GM12878 (cell line): Measurements from ENCODE around the gene CEP83. TPM values are rescaled to one million over a fixed set of nuclear protein-coding genes. Genes with fewer than 3 reads are reported as not detected.

ENCODE experiments used
- BHLHE40 ChIP-seq, 2 experiments: fragments of 450-650 bp in 1 of 2; IDR thresholded peaks; 2 replicates each; pipeline ENCODE4 v1.6.1; 2011 to 2017; ENCODE audit warnings: low read depth in 2 of 2, borderline replicate concordance in 1 of 2, improper control_type of control experiment in 1 of 2, low read length in 1 of 2, mild to moderate bottlenecking in 1 of 2
- CHD1 ChIP-seq: IDR thresholded peaks from 2 replicates; pipeline ENCODE4 v1.6.1; 2012; ENCODE audit warnings: low read depth, low read length, improper control_type of control experiment
- CREM ChIP-seq: IDR thresholded peaks from 2 replicates; pipeline ENCODE4 v1.6.1; 2014; ENCODE audit warnings: antibody characterized with exemption, low read depth
- EZH2 ChIP-seq: IDR thresholded peaks from 2 replicates; pipeline ENCODE4 v1.6.1; 2012; ENCODE audit warnings: low read depth, mild to moderate bottlenecking, control low read depth, inconsistent platforms, low read length, borderline replicate concordance; ENCODE audit not compliant: control insufficient read depth
- FOXK2 ChIP-seq: fragments of 450-650 bp; IDR thresholded peaks from 2 replicates; pipeline ENCODE4 v1.6.1; 2017; ENCODE audit warnings: mild to moderate bottlenecking, moderate library complexity
- GATAD2B ChIP-seq: fragments of 450-650 bp; conservative IDR thresholded peaks from 2 replicates; pipeline ENCODE4 v1.6.1; 2017; ENCODE audit warnings: low read depth, mild to moderate bottlenecking, moderate library complexity
- NFXL1 ChIP-seq: fragments of 450-650 bp; IDR thresholded peaks from 2 replicates; pipeline ENCODE4 v1.6.1; 2017; ENCODE audit warnings: antibody characterized with exemption, mild to moderate bottlenecking, borderline replicate concordance
- NKRF ChIP-seq: fragments of 450-650 bp; conservative IDR thresholded peaks from 2 replicates; pipeline ENCODE4 v1.6.1; 2017; ENCODE audit warnings: mild to moderate bottlenecking, moderate library complexity
- POU2F2 ChIP-seq: IDR thresholded peaks from 3 replicates; pipeline ENCODE4 v1.6.1; 2011; ENCODE audit warnings: low read depth, mild to moderate bottlenecking, low read length, borderline replicate concordance
- RELA ChIP-seq: fragments of 450-650 bp; IDR thresholded peaks from 2 replicates; pipeline ENCODE4 v1.8.0; 2014; ENCODE audit warnings: borderline replicate concordance; ENCODE audit not compliant: partially characterized antibody
- RELB ChIP-seq: fragments of 450-650 bp; IDR thresholded peaks from 2 replicates; pipeline ENCODE4 v1.6.1; 2017; ENCODE audit warnings: low read depth, mild to moderate bottlenecking, moderate library complexity
- SMARCA5 ChIP-seq: fragments of 450-650 bp; IDR thresholded peaks from 2 replicates; pipeline ENCODE4 v1.6.1; 2017; ENCODE audit warnings: mild to moderate bottlenecking
- STAT1 ChIP-seq: fragments of 450-650 bp; conservative IDR thresholded peaks from 2 replicates; pipeline ENCODE4 v1.6.1; 2014; ENCODE audit warnings: antibody characterized with exemption, mild to moderate bottlenecking
- STAT3 ChIP-seq: IDR thresholded peaks from 2 replicates; pipeline ENCODE4 v1.6.1; 2011; ENCODE audit warnings: low read depth, low read length, improper control_type of control experiment
- polyA plus RNA-seq, 11 experiments: library from polyadenylated mRNA; depleted of rRNA in 4 of 11; unstranded in 6 of 11; stranded (reverse) in 5 of 11; fragments of >200 nt; fragmentation: Nextera tagmentation in 4 of 11; fragmentation: Illumina TruSeq in 1 of 11; extraction: Ambion mirVana in 4 of 11; extraction: Trizol in 1 of 11; gene quantifications; 1 replicate in 1 of 11; 2 replicates in 10 of 11; pipeline versions ENCODE4 v1.2.1 to v1.2.3, GENCODE V29; 2011 to 2016; ENCODE audit warnings: inconsistent platforms in 2 of 11, missing spikeins in 2 of 11, low read depth in 1 of 11
- total RNA-seq, 4 experiments: library from RNA; depleted of rRNA in 3 of 4; stranded (reverse); fragments of >200 nt in 3 of 4; fragmentation: Illumina TruSeq in 1 of 4; extraction: Trizol in 1 of 4; gene quantifications; 2 replicates each; pipeline versions ENCODE4 v1.2.1 to v1.2.3, GENCODE V29; 2013 to 2021
- TF ChIP-seq, protein P1 (sequence below): fragments of 450-650 bp; formaldehyde crosslinking; IDR thresholded peaks from 2 replicates; pipeline ENCODE4 v1.4.0; 2020; ENCODE audit warnings: mild to moderate bottlenecking, moderate library complexity
- TF ChIP-seq, protein P2 (sequence below), 3 experiments: IDR thresholded peaks in 2 of 3; conservative IDR thresholded peaks in 1 of 3; 2 replicates each; pipeline ENCODE4 v1.5.1; 2011; ENCODE audit warnings: low read depth in 3 of 3, low read length in 3 of 3, mild to moderate bottlenecking in 3 of 3, control low read depth in 2 of 3, moderate library complexity in 2 of 3, inconsistent platforms in 1 of 3, mixed read lengths in 1 of 3; ENCODE audit not compliant: control insufficient read depth in 2 of 3, insufficient read depth in 1 of 3; ENCODE audit errors: extremely low read depth in 1 of 3

CEP83 gene
- total and polyA plus RNA-seq, 10 of the 15 experiments (the other 5 are each of a cell fraction or from before 2014, with no cell fraction given) = 4.3 to 39.0 (median 22.5) TPM

- TF ChIP-seq NKRF (no peak), RELA (no peak), STAT1 (no peak), FOXK2 (no peak), RELB (peak; percentile 76), STAT3 (no peak), BHLHE40 (IDR thresholded peaks at IDR 0.05; ENCODE audit: borderline replicate concordance in 1 of 2, low read depth in 2 of 2, low read length in 1 of 2) (no peak; a peak in 1 of 4 replicates), SMARCA5 (peak; percentile 62; the same call in 1 of the 2 replicates), NFXL1 (no peak), CREM (no peak), POU2F2 (0 out of 3 replicates have a peak, but pooled peaks have one; percentile 25), GATAD2B (no peak), EZH2 (no peak), CHD1 (no peak)
- TF ChIP-seq, protein P1, sequence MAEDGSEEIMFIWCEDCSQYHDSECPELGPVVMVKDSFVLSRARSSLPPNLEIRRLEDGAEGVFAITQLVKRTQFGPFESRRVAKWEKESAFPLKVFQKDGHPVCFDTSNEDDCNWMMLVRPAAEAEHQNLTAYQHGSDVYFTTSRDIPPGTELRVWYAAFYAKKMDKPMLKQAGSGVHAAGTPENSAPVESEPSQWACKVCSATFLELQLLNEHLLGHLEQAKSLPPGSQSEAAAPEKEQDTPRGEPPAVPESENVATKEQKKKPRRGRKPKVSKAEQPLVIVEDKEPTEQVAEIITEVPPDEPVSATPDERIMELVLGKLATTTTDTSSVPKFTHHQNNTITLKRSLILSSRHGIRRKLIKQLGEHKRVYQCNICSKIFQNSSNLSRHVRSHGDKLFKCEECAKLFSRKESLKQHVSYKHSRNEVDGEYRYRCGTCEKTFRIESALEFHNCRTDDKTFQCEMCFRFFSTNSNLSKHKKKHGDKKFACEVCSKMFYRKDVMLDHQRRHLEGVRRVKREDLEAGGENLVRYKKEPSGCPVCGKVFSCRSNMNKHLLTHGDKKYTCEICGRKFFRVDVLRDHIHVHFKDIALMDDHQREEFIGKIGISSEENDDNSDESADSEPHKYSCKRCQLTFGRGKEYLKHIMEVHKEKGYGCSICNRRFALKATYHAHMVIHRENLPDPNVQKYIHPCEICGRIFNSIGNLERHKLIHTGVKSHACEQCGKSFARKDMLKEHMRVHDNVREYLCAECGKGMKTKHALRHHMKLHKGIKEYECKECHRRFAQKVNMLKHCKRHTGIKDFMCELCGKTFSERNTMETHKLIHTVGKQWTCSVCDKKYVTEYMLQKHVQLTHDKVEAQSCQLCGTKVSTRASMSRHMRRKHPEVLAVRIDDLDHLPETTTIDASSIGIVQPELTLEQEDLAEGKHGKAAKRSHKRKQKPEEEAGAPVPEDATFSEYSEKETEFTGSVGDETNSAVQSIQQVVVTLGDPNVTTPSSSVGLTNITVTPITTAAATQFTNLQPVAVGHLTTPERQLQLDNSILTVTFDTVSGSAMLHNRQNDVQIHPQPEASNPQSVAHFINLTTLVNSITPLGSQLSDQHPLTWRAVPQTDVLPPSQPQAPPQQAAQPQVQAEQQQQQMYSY (CRISPR knock-in tag) = no peak
- TF ChIP-seq, protein P2, sequence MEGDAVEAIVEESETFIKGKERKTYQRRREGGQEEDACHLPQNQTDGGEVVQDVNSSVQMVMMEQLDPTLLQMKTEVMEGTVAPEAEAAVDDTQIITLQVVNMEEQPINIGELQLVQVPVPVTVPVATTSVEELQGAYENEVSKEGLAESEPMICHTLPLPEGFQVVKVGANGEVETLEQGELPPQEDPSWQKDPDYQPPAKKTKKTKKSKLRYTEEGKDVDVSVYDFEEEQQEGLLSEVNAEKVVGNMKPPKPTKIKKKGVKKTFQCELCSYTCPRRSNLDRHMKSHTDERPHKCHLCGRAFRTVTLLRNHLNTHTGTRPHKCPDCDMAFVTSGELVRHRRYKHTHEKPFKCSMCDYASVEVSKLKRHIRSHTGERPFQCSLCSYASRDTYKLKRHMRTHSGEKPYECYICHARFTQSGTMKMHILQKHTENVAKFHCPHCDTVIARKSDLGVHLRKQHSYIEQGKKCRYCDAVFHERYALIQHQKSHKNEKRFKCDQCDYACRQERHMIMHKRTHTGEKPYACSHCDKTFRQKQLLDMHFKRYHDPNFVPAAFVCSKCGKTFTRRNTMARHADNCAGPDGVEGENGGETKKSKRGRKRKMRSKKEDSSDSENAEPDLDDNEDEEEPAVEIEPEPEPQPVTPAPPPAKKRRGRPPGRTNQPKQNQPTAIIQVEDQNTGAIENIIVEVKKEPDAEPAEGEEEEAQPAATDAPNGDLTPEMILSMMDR (IDR thresholded peaks at IDR 0.05 in 2 of 3, conservative IDR thresholded peaks at IDR 0.05 in 1 of 3; ENCODE audit: control insufficient read depth in 2 of 3, extremely low read depth in 1 of 3, insufficient read depth in 1 of 3, low read depth in 3 of 3, low read length in 3 of 3) = no peak
Measured at GRCh38 chr12:94405413-94406116, 54.1 kb downstream of the CEP83 start (continued).
